HEK293 (cell line): Measurements from ENCODE around the gene SHISA6.

Experiments
- CTCF ChIA-PET: fragments of 350-600 bp; formaldehyde crosslinking; extraction: SDS; loops from one replicate; lab custom pipeline; 2021; ENCODE audit warnings: antibody characterized with exemption; lab: Yijun Ruan, JAX
- POLR2A ChIA-PET: fragments of 300-600 bp; formaldehyde crosslinking; extraction: SDS; loops from one replicate; lab custom pipeline; 2020; ENCODE audit warnings: antibody characterized with exemption, inconsistent platforms; lab: Yijun Ruan, JAX
- H3K27ac ChIP-seq: fragments of 200-500 bp; sonication (Bioruptor generic); 2 replicates; pipeline ENCODE4 v1.5.1; 2014; ENCODE audit warnings: low read depth, low read length, control low read depth, inconsistent platforms; ENCODE audit errors: extremely low read depth
- H3K36me3 ChIP-seq, 2 experiments: fragments of 200-500 bp in 1 of 2; sonication (Bioruptor generic) in 1 of 2; 1 replicate in 1 of 2; 2 replicates in 1 of 2; pipeline ENCODE4 v1.5.1; 2014 to 2017; ENCODE audit warnings: inconsistent platforms in 2 of 2, low read length in 2 of 2; ENCODE audit not compliant: control insufficient read depth in 2 of 2, insufficient read depth in 1 of 2
- H3K4me1 ChIP-seq: fragments of 200-500 bp; sonication (Bioruptor generic); 2 replicates; pipeline ENCODE4 v1.5.1; 2014; ENCODE audit warnings: mild to moderate bottlenecking, low read length, inconsistent platforms; ENCODE audit not compliant: control insufficient read depth, insufficient read depth
- H3K4me3 ChIP-seq: 2 replicates; pipeline ENCODE4 v1.5.1; 2011; ENCODE audit warnings: low read depth, mild to moderate bottlenecking, control low read depth, low read length, moderate library complexity
- H3K9me3 ChIP-seq: fragments of 200-500 bp; sonication (Bioruptor generic); 2 replicates; pipeline ENCODE4 v1.5.1; 2014; ENCODE audit warnings: low read depth, low read length, inconsistent platforms; ENCODE audit not compliant: control insufficient read depth, insufficient read depth
- HOXA7 ChIP-seq: sonication (generic); formaldehyde crosslinking; IDR thresholded peaks from 2 replicates; pipeline ENCODE4 v1.8.1; 2022; ENCODE audit warnings: missing genetic modification reagents, borderline replicate concordance
- HOXC10 ChIP-seq: sonication (generic); formaldehyde crosslinking; IDR thresholded peaks from 2 replicates; pipeline ENCODE4 v1.8.1; 2023; ENCODE audit warnings: mild to moderate bottlenecking, missing genetic modification reagents
- KLF7 ChIP-seq: fragments of 450-650 bp; formaldehyde crosslinking; IDR thresholded peaks from 2 replicates; pipeline ENCODE4 v1.5.1; 2016; ENCODE audit warnings: missing biosample characterization, missing genetic modification characterization, borderline replicate concordance
- PBX3 ChIP-seq: sonication (generic); formaldehyde crosslinking; IDR thresholded peaks from 2 replicates; pipeline ENCODE4 v1.8.1; 2022; ENCODE audit warnings: mild to moderate bottlenecking, moderate library complexity, missing genetic modification reagents
- TRIM28 ChIP-seq: IDR thresholded peaks from 2 replicates; pipeline ENCODE4 v1.6.1; 2011; ENCODE audit warnings: low read length, control low read depth, borderline replicate concordance
- ZBTB20 ChIP-seq: fragments of 450-650 bp; formaldehyde crosslinking; IDR thresholded peaks from 2 replicates; pipeline ENCODE4 v1.5.1; 2016; ENCODE audit warnings: missing biosample characterization, missing genetic modification characterization
- ZBTB49 ChIP-seq: fragments of 450-650 bp; formaldehyde crosslinking; IDR thresholded peaks from 2 replicates; pipeline ENCODE4 v1.5.1; 2016; ENCODE audit warnings: missing biosample characterization, missing genetic modification characterization, low read depth
- ZNF157 ChIP-seq: fragments of 450-650 bp; formaldehyde crosslinking; IDR thresholded peaks from 2 replicates; pipeline ENCODE4 v1.5.1; 2016; ENCODE audit warnings: missing biosample characterization, missing genetic modification characterization
- ZNF184 ChIP-seq: fragments of 450-650 bp; IDR thresholded peaks from 2 replicates; pipeline ENCODE4 v1.5.1; 2018; ENCODE audit warnings: missing biosample characterization, mild to moderate bottlenecking, missing genetic modification characterization
- ZNF248 ChIP-seq: fragments of 450-650 bp; formaldehyde crosslinking; IDR thresholded peaks from 2 replicates; pipeline ENCODE4 v1.5.1; 2017; ENCODE audit warnings: missing biosample characterization, missing genetic modification characterization
- ZNF26 ChIP-seq: fragments of 450-650 bp; formaldehyde crosslinking; IDR thresholded peaks from 2 replicates; pipeline ENCODE4 v1.5.1; 2016; ENCODE audit warnings: missing biosample characterization, missing genetic modification characterization
- ZNF302 ChIP-seq: fragments of 450-650 bp; formaldehyde crosslinking; IDR thresholded peaks from 2 replicates; pipeline ENCODE4 v1.5.1; 2016; ENCODE audit warnings: missing biosample characterization, missing genetic modification characterization, low read depth
- ZNF391 ChIP-seq: fragments of 450-650 bp; formaldehyde crosslinking; IDR thresholded peaks from 2 replicates; pipeline ENCODE4 v1.5.1; 2016; ENCODE audit warnings: low read depth, missing biosample characterization, missing genetic modification characterization, borderline replicate concordance
- ZNF394 ChIP-seq: fragments of 450-650 bp; formaldehyde crosslinking; IDR thresholded peaks from 2 replicates; pipeline ENCODE4 v1.5.1; 2016; ENCODE audit warnings: missing biosample characterization, missing genetic modification characterization, mild to moderate bottlenecking, moderate library complexity, borderline replicate concordance
- ZNF398 ChIP-seq: fragments of 450-650 bp; formaldehyde crosslinking; IDR thresholded peaks from 2 replicates; pipeline ENCODE4 v1.5.1; 2017; ENCODE audit warnings: missing biosample characterization, missing genetic modification characterization
- ZNF707 ChIP-seq: fragments of 450-650 bp; formaldehyde crosslinking; IDR thresholded peaks from 2 replicates; pipeline ENCODE4 v1.5.1; 2016; ENCODE audit warnings: missing biosample characterization, missing genetic modification characterization
- ZNF76 ChIP-seq: fragments of 450-650 bp; formaldehyde crosslinking; IDR thresholded peaks from 2 replicates; pipeline ENCODE4; 2016; ENCODE audit warnings: low read depth, missing biosample characterization, missing genetic modification characterization, borderline replicate concordance
- ZNF776 ChIP-seq: fragments of 450-650 bp; formaldehyde crosslinking; IDR thresholded peaks from 2 replicates; pipeline ENCODE4 v1.5.0; 2017; ENCODE audit warnings: missing biosample characterization, missing genetic modification characterization, borderline replicate concordance
- ZNF785 ChIP-seq: fragments of 450-650 bp; formaldehyde crosslinking; IDR thresholded peaks from 2 replicates; pipeline ENCODE4 v1.5.1; 2016; ENCODE audit warnings: missing biosample characterization, missing genetic modification characterization
- ZNF791 ChIP-seq: fragments of 450-650 bp; formaldehyde crosslinking; IDR thresholded peaks from 2 replicates; pipeline ENCODE4 v1.5.1; 2016; ENCODE audit warnings: missing biosample characterization, missing genetic modification characterization
- ZSCAN4 ChIP-seq: fragments of 450-650 bp; formaldehyde crosslinking; IDR thresholded peaks from 2 replicates; pipeline ENCODE4 v1.5.1; 2017; ENCODE audit warnings: missing biosample characterization, missing genetic modification characterization
- ZSCAN5A ChIP-seq: fragments of 450-650 bp; formaldehyde crosslinking; IDR thresholded peaks from 2 replicates; pipeline ENCODE4 v1.5.1; 2016; ENCODE audit warnings: missing biosample characterization, missing genetic modification characterization

Gene SHISA6

GRCh38 chr17:11486101-11486867, 245.3 kb downstream of the SHISA6 start (continued):
- TF ChIP-seq ZBTB49 (no peak), ZNF302 (tag by site-specific recombination) (no peak), ZNF394 (tag by site-specific recombination) (no peak), ZNF785 (tag by site-specific recombination) (no peak), ZNF776 (no peak)

GRCh38 chr17:11486868-11487310, 245.9 kb downstream of the SHISA6 start:
- POLR2A ChIA-PET: no interaction called here
- H3K36me3 ChIP-seq: no peaks in the 10 kb centered on the region
- H3K4me3 ChIP-seq: no peak overlapping the region
- H3K4me1 ChIP-seq: no peaks in the 10 kb centered on the region
- TF ChIP-seq ZSCAN5A (tag by site-specific recombination): no peak
- no peak for TF ChIP-seq TRIM28
- no peak for TF ChIP-seq ZBTB20 (tag by site-specific recombination)
- TF ChIP-seq HOXA7 (CRISPR knock-in tag): no peak
- TF ChIP-seq ZNF184 (tag by site-specific recombination): no peak
- no peak for TF ChIP-seq PBX3 (CRISPR knock-in tag)
- TF ChIP-seq ZNF76 (tag by site-specific recombination): no peak
- H3K9me3 ChIP-seq: no peaks in the 10 kb centered on the region
- no peak overlapping the region for H3K27ac ChIP-seq
- CTCF ChIA-PET: no interaction called here

GRCh38 chr17:11487469-11487868, 246.5 kb downstream of the SHISA6 start:
- Histone ChIP-seq H3K27ac (no peak overlapping the region), H3K4me3 (no peak overlapping the region), H3K36me3 (no peaks in the 10 kb centered on the region), H3K4me1 (no peaks in the 10 kb centered on the region), H3K9me3 (no peaks in the 10 kb centered on the region)
- POLR2A ChIA-PET: no interaction called here
- CTCF ChIA-PET: no interaction called here
- TF ChIP-seq ZNF76 (tag by site-specific recombination): no peak
- TF ChIP-seq ZSCAN4 (tag by site-specific recombination): no peak
- no peak for TF ChIP-seq ZNF391 (tag by site-specific recombination)
- no peak for TF ChIP-seq ZNF157 (tag by site-specific recombination)
- no peak for TF ChIP-seq ZNF776
- TF ChIP-seq ZNF184 (tag by site-specific recombination): no peak
- TF ChIP-seq ZNF398 (tag by site-specific recombination): no peak
- TF ChIP-seq HOXC10 (CRISPR knock-in tag): no peak
- TF ChIP-seq ZNF26 (tag by site-specific recombination): no peak
- no peak for TF ChIP-seq ZNF248 (tag by site-specific recombination)
- TF ChIP-seq ZNF791 (tag by site-specific recombination): no peak
- no peak for TF ChIP-seq KLF7
- TF ChIP-seq ZNF707 (tag by site-specific recombination): no peak
